HT-29 (cell line): ENCODE data around the gene RANBP3L. TPM values are rescaled to one million over a fixed set of nuclear protein-coding genes. Genes with fewer than 3 reads are reported as not detected.

Experiments used
- DNase-seq: peaks from one replicate; pipeline ENCODE4 v3.0.0-alpha.2; 2015; ENCODE audit warnings: low spot score
- total RNA-seq: library from RNA; depleted of rRNA; stranded (reverse); fragments of >200 nt; shearing (Covaris generic); gene quantifications from 2 replicates; pipeline ENCODE4 v1.2.3, GENCODE V29; 2014

RANBP3L gene
- total RNA-seq, 1 experiment from 2014 or later: not detected

DNA sequence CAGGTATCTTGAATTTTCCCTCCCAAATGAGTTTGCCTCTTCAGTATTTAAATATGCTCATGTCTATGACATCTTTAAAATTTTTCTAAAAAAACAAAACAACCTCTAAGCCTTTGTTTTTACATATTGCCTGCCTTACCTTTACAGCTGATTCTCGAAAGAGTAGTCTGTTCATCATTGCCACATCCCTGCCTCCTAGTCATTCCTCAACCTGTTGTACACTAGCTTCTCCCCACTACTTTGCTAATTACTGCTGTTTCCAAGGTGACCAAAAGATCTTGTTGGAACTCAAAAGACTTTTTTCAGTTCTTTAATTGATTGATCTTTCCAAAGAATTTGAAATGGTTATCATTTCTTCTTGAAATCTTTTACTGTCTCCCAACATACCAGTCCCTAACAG, 58.0 kb downstream of the RANBP3L start:
- DNase-seq: no peak

DNA sequence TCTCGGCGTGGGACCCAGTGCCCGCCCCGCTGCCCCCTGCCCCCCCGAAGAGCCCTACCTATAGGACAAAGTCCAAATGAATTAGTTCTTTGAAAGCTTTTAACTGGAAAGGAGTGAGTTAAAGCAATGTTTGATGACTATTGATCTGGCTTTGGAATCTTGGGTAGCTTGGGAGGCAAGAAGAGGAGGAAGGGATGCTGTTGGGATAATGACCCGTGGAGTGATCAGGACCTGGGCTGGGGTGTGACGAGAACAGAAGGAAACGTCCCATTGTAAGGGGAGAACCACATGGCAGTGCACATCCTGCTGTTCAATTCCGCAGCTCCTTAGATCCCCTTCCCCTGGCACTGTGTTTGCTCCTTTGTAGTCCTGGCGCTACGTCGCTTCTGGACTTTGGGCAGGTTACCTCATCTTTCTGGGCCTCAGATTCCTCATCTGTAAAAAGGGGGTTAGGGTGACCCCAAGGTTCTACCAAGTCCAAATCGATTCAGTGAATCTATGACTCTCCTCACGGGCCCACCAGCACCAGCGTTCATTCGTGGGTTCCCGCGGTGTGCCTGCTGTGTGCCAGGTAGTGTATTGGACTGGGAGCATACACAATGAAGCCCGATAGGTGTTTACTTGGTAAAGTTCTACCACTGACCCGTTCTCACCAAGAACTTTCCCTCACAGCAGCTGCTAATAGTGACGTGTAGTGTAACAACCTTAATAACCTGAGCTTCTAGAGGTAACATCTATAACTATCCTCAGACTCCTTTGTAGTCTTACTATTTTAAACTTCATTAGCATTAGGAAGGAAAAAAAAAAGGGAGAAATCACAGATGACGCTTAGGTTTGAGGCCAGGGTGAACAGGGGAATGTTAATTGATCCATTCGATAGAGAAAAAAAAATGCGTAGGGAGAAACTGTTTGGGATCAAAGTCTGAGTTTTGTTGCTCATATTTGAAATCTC, 58.9 kb downstream of the RANBP3L start:
- DNase-seq: no peak

DNA sequence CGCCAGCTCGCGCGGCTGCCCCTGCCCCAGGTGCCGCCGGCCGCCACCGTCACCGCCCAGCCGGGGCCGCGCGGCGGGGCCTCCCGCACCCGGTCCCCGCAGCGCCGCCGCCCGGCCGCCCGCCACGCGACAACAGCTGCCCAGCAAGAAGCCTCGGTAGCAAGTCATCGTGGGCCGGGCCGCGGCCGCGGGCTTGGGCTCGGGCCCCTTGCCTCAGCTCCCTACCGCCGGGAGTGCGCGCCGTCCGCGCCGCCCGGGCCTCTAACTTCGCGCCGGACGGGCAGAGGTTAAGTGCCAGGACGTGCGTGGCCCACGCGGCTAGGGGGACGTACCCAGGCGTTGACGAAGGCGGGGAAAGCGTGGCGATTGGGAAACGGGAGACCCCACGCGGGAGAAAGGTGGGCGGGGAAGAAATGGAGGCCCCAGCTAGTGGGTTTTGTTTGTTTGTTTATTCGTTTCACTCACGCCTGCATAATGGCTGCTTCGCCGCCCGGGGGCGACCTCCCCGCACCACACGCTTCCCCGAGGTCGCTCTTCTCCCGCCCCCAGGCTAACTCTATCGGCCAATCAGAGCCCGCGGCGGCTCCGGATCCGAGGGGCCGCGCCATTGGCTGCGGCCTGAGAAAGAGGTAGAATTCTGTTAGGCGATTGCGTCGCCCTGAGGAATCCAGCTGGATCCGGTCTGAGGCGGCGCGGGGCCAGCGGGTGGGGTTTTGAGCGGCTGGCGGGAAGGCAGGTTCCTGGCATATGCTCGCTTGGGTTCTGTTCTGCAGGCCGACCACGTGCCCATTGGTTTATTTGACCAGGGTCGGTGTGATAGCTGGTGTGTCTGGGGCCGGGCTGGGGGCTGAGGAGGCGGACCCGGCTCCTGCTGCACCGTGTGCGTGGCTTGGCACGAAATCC, 59.8 kb downstream of the RANBP3L start, which contains the start of gene NADK2:
NADK2 (minus strand) TSS at position 295 of the 903 bp plus-strand sequence; CDS start at position 168, 127 bp downstream.
- peak; percentile 98 for DNase-seq

DNA sequence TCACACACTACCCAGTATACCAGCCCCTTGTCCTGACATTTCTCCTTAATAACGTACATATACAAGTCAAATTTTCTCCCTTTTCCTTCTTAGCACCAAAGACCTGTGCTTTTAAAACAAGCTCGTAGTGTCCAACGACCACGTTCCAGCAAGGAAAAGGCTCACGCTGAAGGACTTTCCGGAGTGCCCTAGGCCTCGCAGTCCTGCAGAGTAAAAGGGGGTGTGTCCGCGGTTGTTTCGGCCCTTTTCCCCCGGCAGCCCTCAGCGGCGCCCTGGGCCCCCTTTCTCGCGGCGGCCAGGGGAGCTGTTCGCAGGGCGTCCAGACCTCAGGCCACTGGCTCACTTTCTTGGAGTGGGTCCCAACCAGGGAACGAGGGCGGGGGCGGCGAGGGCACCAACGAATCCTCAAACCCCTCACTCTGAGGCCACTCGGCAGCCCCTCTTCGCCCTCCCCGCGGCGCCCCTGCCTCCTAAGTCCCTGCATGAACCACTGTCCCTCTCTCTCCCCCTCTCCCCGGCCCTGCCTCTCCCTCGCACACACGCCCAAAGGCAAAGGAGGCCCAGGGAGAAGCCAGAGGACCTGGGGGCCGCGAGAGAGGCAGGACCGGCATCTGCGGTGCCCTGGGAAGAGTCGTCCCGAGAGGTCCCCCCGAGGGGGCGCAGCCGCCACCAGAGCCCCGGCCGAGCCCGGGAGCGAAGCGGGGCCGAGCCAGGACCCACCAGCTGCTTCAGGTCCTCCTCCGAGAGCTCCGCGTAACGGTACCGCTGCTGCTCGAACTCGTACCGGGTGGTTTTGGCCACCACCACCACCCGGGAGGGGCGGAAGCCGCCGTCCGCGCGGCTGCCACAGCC, 60.7 kb downstream of the RANBP3L start:
- peak; percentile 73 for DNase-seq

- DNase-seq: peak; percentile 32
Observed at GRCh38 chr5:36239370-36240293, 62.1 kb downstream of the RANBP3L start.

DNA sequence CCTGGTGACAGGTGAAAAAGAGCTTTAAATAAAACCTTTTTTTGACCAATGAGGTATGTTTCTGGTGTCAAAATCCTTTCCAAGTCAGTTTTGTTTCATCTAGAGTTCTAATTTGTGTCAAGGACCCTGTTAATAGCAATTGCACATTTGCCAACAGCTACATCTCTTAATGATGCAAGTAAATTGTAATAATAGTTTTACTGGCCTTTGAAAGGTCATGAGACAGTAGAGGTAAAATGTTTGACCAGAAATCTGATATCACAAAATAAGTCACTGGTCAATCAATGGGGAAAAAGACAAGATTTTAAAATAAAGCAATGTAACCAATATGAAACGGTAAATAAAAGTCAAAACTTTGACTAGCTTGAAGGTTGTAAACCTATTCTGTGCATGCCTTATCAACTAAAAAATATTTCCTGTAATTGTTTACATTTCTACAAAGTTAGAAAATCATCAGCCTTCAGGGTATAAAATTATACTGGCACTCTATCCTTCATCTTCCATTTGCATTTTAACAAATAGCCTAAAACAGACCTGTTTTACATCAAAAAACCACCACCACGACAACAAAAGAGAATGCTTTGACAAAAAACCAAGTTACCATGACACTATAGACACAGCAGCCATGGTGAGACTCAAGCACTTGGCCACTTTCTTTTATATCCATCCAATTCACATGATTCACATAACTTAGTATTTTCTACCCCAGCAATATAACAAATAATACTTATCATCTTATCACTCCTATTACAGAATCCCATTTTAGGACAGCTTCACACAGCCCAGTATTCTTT, 63.0 kb downstream of the RANBP3L start:
- no peak for DNase-seq

- no peak for DNase-seq
Observed at GRCh38 chr5:36237751-36238150, 64.0 kb downstream of the RANBP3L start.

DNA sequence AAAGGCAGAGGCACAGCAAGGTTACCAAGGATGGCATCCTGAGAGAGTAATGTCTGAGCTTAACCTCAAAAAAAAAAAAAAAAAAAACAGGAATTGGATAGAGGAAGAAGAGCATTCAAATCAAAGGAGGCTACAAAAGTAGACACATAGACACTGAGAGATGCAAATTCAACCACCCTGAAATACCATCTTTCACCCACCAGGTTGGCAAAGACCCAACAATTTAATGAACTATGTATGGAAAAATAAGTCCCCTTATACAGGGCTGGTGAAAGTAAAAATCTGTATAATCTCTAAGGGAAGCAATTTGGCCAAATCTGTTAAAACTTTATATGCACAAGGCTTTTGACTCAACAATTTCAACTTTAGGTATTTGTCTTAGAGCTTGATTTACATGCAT, 64.9 kb downstream of the RANBP3L start:
- DNase-seq: no peak

DNA sequence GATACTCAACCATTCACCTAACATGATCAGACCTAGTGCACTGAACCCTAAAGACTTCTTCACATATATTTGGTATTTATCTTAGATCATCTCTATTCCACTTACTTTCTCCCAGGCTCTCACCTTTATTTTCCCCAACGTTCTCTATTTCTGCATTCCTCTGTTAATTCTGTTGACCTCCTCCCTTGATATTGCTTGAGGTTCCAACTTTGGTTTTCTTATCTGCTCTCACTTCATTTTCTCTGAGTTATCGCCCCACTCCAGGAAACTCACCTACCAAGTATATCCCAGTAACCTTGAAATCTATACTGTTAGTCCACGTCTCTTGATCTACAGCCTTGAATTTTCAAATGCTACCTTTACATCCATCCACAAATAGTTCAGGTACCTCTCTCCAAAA, 69.2 kb downstream of the RANBP3L start:
- no peak for DNase-seq

GRCh38 chr5:36230151-36230790, 71.4 kb downstream of the RANBP3L start:
- DNase-seq: no peak

GRCh38 chr5:36228505-36228904, 73.2 kb downstream of the RANBP3L start:
- DNase-seq: no peak

GRCh38 chr5:36227046-36227445, 74.7 kb downstream of the RANBP3L start:
- no peak for DNase-seq

DNA sequence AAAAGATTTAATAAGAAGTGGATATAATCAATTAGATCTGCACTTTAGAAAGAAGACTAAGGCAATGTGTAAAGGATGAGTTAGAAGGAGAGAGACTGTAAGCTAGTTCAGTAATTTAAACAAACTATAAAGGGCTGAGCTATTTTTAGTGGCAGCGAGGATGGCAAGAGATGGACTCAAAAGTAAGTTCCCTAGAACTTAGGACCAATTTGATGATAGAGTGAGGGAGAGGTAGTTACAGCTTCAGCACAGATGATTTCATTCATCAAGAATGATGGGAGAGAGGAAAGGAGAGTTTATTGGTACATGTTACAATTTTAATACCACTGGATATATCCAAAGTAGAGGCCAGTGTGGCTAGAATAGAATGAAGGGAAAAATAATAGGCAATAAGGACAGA, 79.1 kb downstream of the RANBP3L start:
- no peak for DNase-seq

DNA sequence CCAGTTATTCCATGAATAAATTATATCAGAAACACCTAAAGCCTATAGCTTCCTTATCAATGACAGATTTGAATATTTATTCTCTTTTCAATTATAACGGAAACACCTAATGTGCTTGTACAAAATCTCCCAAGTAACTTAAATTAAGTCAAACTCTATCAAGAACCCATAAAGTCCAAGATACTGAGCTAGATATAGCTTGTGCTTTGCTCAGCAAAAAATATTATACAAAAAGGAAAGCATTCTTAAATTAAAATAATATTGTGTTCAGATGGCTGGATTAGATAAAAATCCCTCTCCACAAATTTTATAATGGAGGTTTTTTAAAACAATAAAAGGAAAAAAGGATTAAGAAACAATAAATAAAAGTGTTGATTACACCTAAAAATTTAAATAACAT, 83.7 kb downstream of the RANBP3L start:
- no peak for DNase-seq

DNA sequence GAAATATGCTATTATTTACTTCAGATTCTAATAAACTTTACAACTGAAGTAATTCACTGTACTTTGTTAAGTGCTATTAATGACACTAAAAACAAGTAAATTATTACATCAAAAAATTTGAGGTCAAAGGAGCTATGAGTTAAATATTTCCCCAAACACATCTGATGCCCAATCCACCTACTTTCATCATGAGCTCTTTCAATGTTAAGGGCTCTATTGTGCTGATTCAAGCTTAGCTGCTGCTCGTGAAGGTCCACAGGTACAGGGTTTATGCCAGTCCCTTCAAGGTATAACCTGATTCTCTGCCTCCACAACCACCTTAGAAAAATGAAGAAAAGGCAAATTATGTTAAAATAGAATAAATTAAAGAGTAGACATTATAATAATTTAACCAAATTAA, 84.1 kb downstream of the RANBP3L start:
- DNase-seq: no peak

- DNase-seq: no peak
Observed at GRCh38 chr5:36215910-36216309, 85.8 kb downstream of the RANBP3L start.

DNA sequence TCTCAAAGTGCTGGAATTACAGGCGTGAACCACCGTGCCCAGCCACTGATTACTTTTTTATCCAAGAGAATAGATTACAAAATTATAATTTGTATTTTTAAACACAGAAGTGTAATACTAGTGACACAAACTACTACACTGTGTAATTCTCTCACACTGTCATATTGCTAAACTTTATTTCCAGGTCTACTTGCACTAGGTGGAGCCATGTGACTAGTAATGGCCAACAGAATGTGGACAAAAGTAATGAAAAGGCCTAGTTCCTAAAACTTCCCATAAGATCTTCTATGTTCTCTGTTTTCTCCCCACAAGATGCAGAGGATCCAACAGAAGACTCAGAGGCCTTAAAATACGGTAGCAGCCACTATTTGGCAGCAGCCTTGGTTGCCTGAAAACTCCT, 87.3 kb downstream of the RANBP3L start:
- no peak for DNase-seq

DNA sequence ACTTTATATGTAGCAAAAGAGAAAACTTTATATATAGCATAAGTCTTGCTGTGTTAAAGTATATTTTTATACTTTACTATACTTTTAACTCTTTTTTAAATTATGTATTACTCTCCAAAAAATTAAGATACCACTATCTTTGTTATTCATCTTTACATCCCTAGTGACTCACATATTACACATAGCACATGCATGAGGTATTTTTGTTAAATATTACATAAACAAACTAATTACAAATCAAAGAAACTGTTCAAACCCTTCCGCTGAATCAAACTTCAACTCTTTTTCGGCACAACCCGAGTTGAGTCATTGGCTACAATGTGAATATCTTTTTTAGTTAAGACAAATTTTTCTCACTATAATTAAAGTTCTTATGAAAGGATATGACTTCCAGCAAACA, 92.0 kb downstream of the RANBP3L start:
- no peak for DNase-seq

- no peak for DNase-seq
Observed at GRCh38 chr5:36208786-36209185, 92.9 kb downstream of the RANBP3L start.
